H1 (cell line): ENCODE measurements around the gene CACNA2D3. TPM values are rescaled to one million over a fixed set of nuclear protein-coding genes. Genes with fewer than 3 reads are reported as not detected.

Experiments
- CTCF ChIA-PET: fragments of 300-600 bp; sonication (Branson Sonifier 250); formaldehyde crosslinking; loops from one replicate; lab custom pipeline; 2021; ENCODE audit not compliant: partially characterized antibody; lab: Charles Lee
- POLR2A ChIA-PET: fragments of 300-600 bp; sonication (Branson Sonifier 250); formaldehyde crosslinking; loops from one replicate; lab custom pipeline; 2021; ENCODE audit warnings: inconsistent platforms; ENCODE audit not compliant: partially characterized antibody; lab: Charles Lee
- DNase-seq, 2 experiments: peaks; one replicate each; pipeline versions ENCODE4 v3.0.0 to v3.0.0-alpha.2; 2010 to 2022; ENCODE audit warnings: low spot score in 2 of 2, low read depth in 1 of 2, mixed read lengths in 1 of 2
- FAIRE-seq: peaks from 2 replicates; lab custom pipeline; 2011; peaks lifted over from hg19 to GRCh38; lab: Jason Lieb, UNC
- H2AFZ ChIP-seq: 2 replicates; pipeline ENCODE4 v1.8.1; 2012; ENCODE audit warnings: low read length, inconsistent platforms
- H2AK5ac ChIP-seq: 2 replicates; pipeline ENCODE4 v1.6.1; 2013; ENCODE audit warnings: low read depth, low read length
- H2BK120ac ChIP-seq: replicated peaks from 2 replicates; pipeline ENCODE3; 2013; ENCODE audit warnings: low read depth, low read length, inconsistent platforms
- H2BK12ac ChIP-seq: 2 replicates; pipeline ENCODE4 v1.6.1; 2013; ENCODE audit warnings: low read depth, low read length
- H2BK15ac ChIP-seq: 2 replicates; pipeline ENCODE4 v1.6.1; 2013; ENCODE audit warnings: low read length
- H2BK20ac ChIP-seq: 2 replicates; pipeline ENCODE4 v1.6.1; 2013; ENCODE audit warnings: low read length
- H2BK5ac ChIP-seq: 2 replicates; pipeline ENCODE4 v1.6.1; 2013; ENCODE audit warnings: low read depth, low read length
- H3K14ac ChIP-seq: 2 replicates; pipeline ENCODE4 v1.6.1; 2013; ENCODE audit warnings: inconsistent platforms; ENCODE audit not compliant: insufficient read length
- H3K18ac ChIP-seq: 2 replicates; pipeline ENCODE4 v1.6.1; 2013; ENCODE audit warnings: low read length; ENCODE audit errors: extremely low read depth
- H3K23ac ChIP-seq: 2 replicates; pipeline ENCODE4 v1.6.1; 2013; ENCODE audit warnings: inconsistent platforms; ENCODE audit not compliant: insufficient read length
- H3K23me2 ChIP-seq: 2 replicates; pipeline ENCODE4 v1.6.1; 2013; ENCODE audit warnings: low read depth, low read length
- H3K27ac ChIP-seq: 2 replicates; pipeline ENCODE4 v1.6.1; 2011; ENCODE audit warnings: low read depth, low read length, inconsistent platforms
- H3K27me3 ChIP-seq, 4 experiments: replicated peaks in 1 of 4; 1 replicate in 1 of 4; 2 replicates in 3 of 4; pipeline versions ENCODE4 v1.6.1 to v1.8.1; 2011 to 2013; ENCODE audit warnings: low read length in 3 of 4, mild to moderate bottlenecking in 3 of 4, inconsistent platforms in 2 of 4, mixed read lengths in 2 of 4, moderate library complexity in 1 of 4; ENCODE audit not compliant: control insufficient read depth in 3 of 4, insufficient read depth in 3 of 4; ENCODE audit errors: extremely low read depth in 1 of 4
- H3K36me3 ChIP-seq, 4 experiments: 2 replicates each; pipeline versions ENCODE4 v1.6.1 to v1.8.1; 2011 to 2013; ENCODE audit warnings: mild to moderate bottlenecking in 4 of 4, low read length in 3 of 4, moderate library complexity in 2 of 4, control low read depth in 1 of 4, inconsistent platforms in 1 of 4; ENCODE audit not compliant: insufficient read depth in 4 of 4, control insufficient read depth in 2 of 4
- H3K4ac ChIP-seq: replicated peaks from 2 replicates; pipeline ENCODE3; 2013; ENCODE audit warnings: low read length, low read depth, mixed read lengths, inconsistent platforms; ENCODE audit not compliant: insufficient read length
- H3K4me1 ChIP-seq, 4 experiments: replicated peaks in 1 of 4; 1 replicate in 1 of 4; 2 replicates in 3 of 4; pipeline versions ENCODE4 v1.6.1 to v1.8.1; 2011 to 2013; ENCODE audit warnings: low read length in 3 of 4, inconsistent platforms in 2 of 4, mixed read lengths in 1 of 4; ENCODE audit not compliant: insufficient read depth in 4 of 4, control insufficient read depth in 3 of 4
- H3K4me2 ChIP-seq, 2 experiments: 2 replicates each; pipeline versions ENCODE4 v1.6.1 to v1.8.1; 2011 to 2013; ENCODE audit warnings: low read depth in 2 of 2, low read length in 2 of 2, control low read depth in 1 of 2, inconsistent platforms in 1 of 2, mild to moderate bottlenecking in 1 of 2; ENCODE audit not compliant: insufficient read depth in 1 of 2
- H3K4me3 ChIP-seq, 4 experiments: fragments of 200-600, 300-600 bp in 1 of 4; sonication (generic), shearing (Covaris generic), sonication (Bioruptor Twin) in 1 of 4; 2 replicates each; pipeline versions ENCODE4 v1.5.1 to v1.8.1; 2011 to 2016; ENCODE audit warnings: low read length in 4 of 4, low read depth in 3 of 4, control low read depth in 2 of 4, inconsistent platforms in 2 of 4, mild to moderate bottlenecking in 2 of 4, mixed read lengths in 1 of 4, moderate library complexity in 1 of 4; ENCODE audit not compliant: insufficient read depth in 2 of 4; ENCODE audit errors: extremely low read depth in 1 of 4
- H3K56ac ChIP-seq: replicated peaks from 2 replicates; pipeline ENCODE3; 2013; ENCODE audit warnings: low read depth, mild to moderate bottlenecking, mixed read lengths, low read length, inconsistent platforms; ENCODE audit not compliant: insufficient read length
- H3K79me1 ChIP-seq: 2 replicates; pipeline ENCODE4 v1.6.1; 2013; ENCODE audit warnings: low read depth, low read length, control low read depth
- H3K79me2 ChIP-seq, 2 experiments: 2 replicates each; pipeline versions ENCODE4 v1.6.1 to v1.8.1; 2012 to 2013; ENCODE audit warnings: low read length in 2 of 2, mild to moderate bottlenecking in 2 of 2, inconsistent platforms in 1 of 2; ENCODE audit not compliant: insufficient read depth in 2 of 2, control insufficient read depth in 1 of 2
- H3K9ac ChIP-seq, 4 experiments: replicated peaks in 1 of 4; 1 replicate in 1 of 4; 2 replicates in 3 of 4; pipeline versions ENCODE4 v1.6.1 to v1.8.1; 2011 to 2013; ENCODE audit warnings: low read depth in 3 of 4, low read length in 3 of 4, control low read depth in 2 of 4, mild to moderate bottlenecking in 2 of 4, moderate library complexity in 2 of 4, inconsistent platforms in 1 of 4; ENCODE audit errors: extremely low read depth in 1 of 4
- H3K9me3 ChIP-seq, 2 experiments: 2 replicates each; pipeline versions ENCODE4 v1.6.1 to v1.8.1; 2012 to 2013; ENCODE audit warnings: mild to moderate bottlenecking in 2 of 2, moderate library complexity in 2 of 2, control low read depth in 1 of 2, inconsistent platforms in 1 of 2, low read depth in 1 of 2, low read length in 1 of 2, mixed read lengths in 1 of 2; ENCODE audit not compliant: insufficient read depth in 2 of 2
- H4K20me1 ChIP-seq, 2 experiments: replicated peaks in 1 of 2; 2 replicates each; pipeline versions ENCODE3 to v1.8.1; 2011 to 2013; ENCODE audit warnings: inconsistent platforms in 2 of 2, low read length in 2 of 2, mild to moderate bottlenecking in 1 of 2; ENCODE audit not compliant: insufficient read depth in 2 of 2, control insufficient read depth in 1 of 2
- H4K5ac ChIP-seq: 2 replicates; pipeline ENCODE4 v1.6.1; 2013; ENCODE audit warnings: low read length, low read depth, mixed read lengths, inconsistent platforms; ENCODE audit not compliant: insufficient read length
- H4K8ac ChIP-seq: 2 replicates; pipeline ENCODE4 v1.8.0; 2013; ENCODE audit warnings: mild to moderate bottlenecking, moderate library complexity, low read length, inconsistent platforms; ENCODE audit not compliant: insufficient read depth; ENCODE audit errors: extremely low read depth
- H4K91ac ChIP-seq: replicated peaks from 2 replicates; pipeline ENCODE3; 2013; ENCODE audit warnings: low read length, mixed read lengths, inconsistent platforms; ENCODE audit not compliant: insufficient read length
- ATF2 ChIP-seq: IDR thresholded peaks from 2 replicates; pipeline ENCODE4 v1.6.1; 2012; ENCODE audit warnings: low read length, inconsistent platforms
- BACH1 ChIP-seq: IDR thresholded peaks from 2 replicates; pipeline ENCODE4 v1.6.1; 2012; ENCODE audit warnings: low read length, improper control_type of control experiment
- BCL11A ChIP-seq, 2 experiments: IDR thresholded peaks; one replicate each; pipeline ENCODE4 v1.6.1; 2011; ENCODE audit warnings: low read depth in 2 of 2, low read length in 2 of 2, mild to moderate bottlenecking in 2 of 2
- CHD1 ChIP-seq: IDR thresholded peaks from 2 replicates; pipeline ENCODE4 v1.6.1; 2012; ENCODE audit warnings: low read depth, low read length, improper control_type of control experiment
- CTBP2 ChIP-seq: IDR thresholded peaks from 2 replicates; pipeline ENCODE4 v1.7.0; 2011; ENCODE audit warnings: borderline replicate concordance, mild to moderate bottlenecking, moderate library complexity, mixed read lengths, low read length; ENCODE audit not compliant: insufficient read depth, insufficient read length
- JUND ChIP-seq: IDR thresholded peaks from 2 replicates; pipeline ENCODE4 v1.6.1; 2011; ENCODE audit warnings: mild to moderate bottlenecking, improper control_type of control experiment, low read length
- MAX ChIP-seq: IDR thresholded peaks from 2 replicates; pipeline ENCODE4 v1.6.1; 2012; ENCODE audit warnings: inconsistent platforms
- NRF1 ChIP-seq: IDR thresholded peaks from 2 replicates; pipeline ENCODE4 v1.6.1; 2011; ENCODE audit warnings: mild to moderate bottlenecking, low read depth, low read length, improper control_type of control experiment
- PHF8 ChIP-seq: fragments of 200-600 bp; sonication (generic); conservative IDR thresholded peaks from 2 replicates; pipeline ENCODE4 v1.7.1; 2012; ENCODE audit warnings: low read depth, mild to moderate bottlenecking, inconsistent platforms, low read length, moderate library complexity
- RBBP5 ChIP-seq: IDR thresholded peaks from 2 replicates; pipeline ENCODE4 v1.7.1; 2012; ENCODE audit warnings: low read depth, mild to moderate bottlenecking, inconsistent platforms, low read length, moderate library complexity, borderline replicate concordance
- SP4 ChIP-seq: IDR thresholded peaks from 2 replicates; pipeline ENCODE4 v1.6.1; 2012; ENCODE audit warnings: low read length, inconsistent platforms
- SUZ12 ChIP-seq: fragments of 200-600 bp; sonication (generic); IDR thresholded peaks from 2 replicates; pipeline ENCODE4 v1.6.1; 2012; ENCODE audit warnings: mild to moderate bottlenecking, inconsistent platforms, low read length, moderate library complexity, mixed read lengths
- TEAD4 ChIP-seq: IDR thresholded peaks from 2 replicates; pipeline ENCODE4 v1.6.1; 2012; ENCODE audit warnings: low read depth, low read length, inconsistent platforms, mixed read lengths
- WGBS, 2 experiments: shearing (Covaris generic) in 1 of 2; methylation state at CpG; one replicate each; pipeline versions ENCODE4 v1.1.6 to v1.1.7; 2013 to 2015; ENCODE audit warnings: low lambda C conversion rate in 2 of 2, mixed read lengths in 2 of 2, inconsistent platforms in 1 of 2, low coverage in 1 of 2, missing lambda C conversion rate in 1 of 2; ENCODE audit not compliant: insufficient replicate concordance in 2 of 2, insufficient coverage in 1 of 2, insufficient read length in 1 of 2; ENCODE audit errors: extremely low coverage in 1 of 2, missing lambda C conversion rate in 1 of 2; 5-methylcytosine and 5-hydroxymethylcytosine counted together
- polyA plus RNA-seq, 7 experiments: library from polyadenylated mRNA; depleted of rRNA in 3 of 7; stranded (reverse) in 5 of 7; unstranded in 2 of 7; fragments of >200 nt in 5 of 7; fragments of 200-250 nt in 2 of 7; gene quantifications; 1 replicate in 5 of 7; 2 replicates in 1 of 7; 4 replicates in 1 of 7; pipeline versions ENCODE4 v1.2.1 to v1.2.3, GENCODE V29; 2011 to 2013; ENCODE audit warnings: missing spikeins in 2 of 7, mixed read lengths in 2 of 7
- total RNA-seq: library from RNA; stranded (reverse); fragmentation: NEBNext Ultra II Directional; extraction: Animal tissue kit (Norgen Biotek cat#: 25700); gene quantifications from 2 replicates; pipeline ENCODE4 v1.2.1, GENCODE V29; 2021

CACNA2D3 gene
- total and polyA plus RNA-seq, 2 of the 8 experiments (the other 6 are each of a cell fraction or from before 2014, with no cell fraction given): 1.5 to 1.8 TPM

- 94% methylated on average over 4 of the region's 4 CpGs; no CpG with 5 or more reads in 1 of the 2 experiments for WGBS, 2 experiments
- CTCF ChIA-PET: no interaction called here
- no peak for TF ChIP-seq RBBP5
- no peak for TF ChIP-seq TEAD4
- no peak for TF ChIP-seq JUND
- no peak for TF ChIP-seq CHD1
- no peak for TF ChIP-seq SUZ12
- TF ChIP-seq BACH1: no peak
- TF ChIP-seq BCL11A (IDR thresholded peaks at IDR 0.05; ENCODE audit: low read depth in 2 of 2, low read length in 2 of 2): no peak
- no peak for TF ChIP-seq NRF1
- TF ChIP-seq MAX: no peak
- no peak for TF ChIP-seq CTBP2
- TF ChIP-seq PHF8: no peak
- TF ChIP-seq ATF2: no peak
- TF ChIP-seq SP4: no peak
Observed at GRCh38 chr3:54283470-54283869, 161.1 kb downstream of the CACNA2D3 start.

More at GRCh38 chr3:54283470-54283869, 161.1 kb downstream of the CACNA2D3 start:
- H3K14ac ChIP-seq: no peak overlapping the region
- no peak overlapping the region for H3K56ac ChIP-seq
- no peaks in the 10 kb centered on the region for H3K4me1 ChIP-seq
- no peak overlapping the region for H4K91ac ChIP-seq
- H2BK12ac ChIP-seq: no peak overlapping the region
- H4K5ac ChIP-seq: no peak overlapping the region
- no peak overlapping the region for H2BK20ac ChIP-seq
- H3K23me2 ChIP-seq: no peaks in the 10 kb centered on the region
- no peaks in the 10 kb centered on the region for H3K27me3 ChIP-seq
- H2AFZ ChIP-seq: no peak overlapping the region
- H2BK120ac ChIP-seq: no peak overlapping the region
- H4K8ac ChIP-seq: no peak overlapping the region
- no peak overlapping the region for H2BK15ac ChIP-seq
- no peak overlapping the region for H3K27ac ChIP-seq
- H3K36me3 ChIP-seq: no peaks in the 10 kb centered on the region
- no peak overlapping the region for H3K9ac ChIP-seq
- H3K79me2 ChIP-seq: no peaks in the 10 kb centered on the region
- no peak overlapping the region for H3K4ac ChIP-seq
- H3K4me2 ChIP-seq: no peak overlapping the region
- peaks cover 8 to 9% of the 10 kb centered on the region in 2 experiments; a peak in 2 of 4 replicates for H3K9me3 ChIP-seq
- DNase-seq (no peak), FAIRE-seq (no peak)
- H3K18ac ChIP-seq: no peak overlapping the region
- no peaks in the 10 kb centered on the region for H4K20me1 ChIP-seq
- no peaks in the 10 kb centered on the region for H3K79me1 ChIP-seq
- no peak overlapping the region for H2BK5ac ChIP-seq
- no peak overlapping the region for H3K23ac ChIP-seq
- H3K4me3 ChIP-seq: no peak overlapping the region
- POLR2A ChIA-PET: no interaction called here
- H2AK5ac ChIP-seq: no peak overlapping the region
